Measurements from ENCODE around the gene KBTBD2.
"Not testable (repeated sequence)": the region's sequence is repeated elsewhere in the genome, so short reads cannot be mapped to it uniquely, and the experiment has no call there.

DNA sequence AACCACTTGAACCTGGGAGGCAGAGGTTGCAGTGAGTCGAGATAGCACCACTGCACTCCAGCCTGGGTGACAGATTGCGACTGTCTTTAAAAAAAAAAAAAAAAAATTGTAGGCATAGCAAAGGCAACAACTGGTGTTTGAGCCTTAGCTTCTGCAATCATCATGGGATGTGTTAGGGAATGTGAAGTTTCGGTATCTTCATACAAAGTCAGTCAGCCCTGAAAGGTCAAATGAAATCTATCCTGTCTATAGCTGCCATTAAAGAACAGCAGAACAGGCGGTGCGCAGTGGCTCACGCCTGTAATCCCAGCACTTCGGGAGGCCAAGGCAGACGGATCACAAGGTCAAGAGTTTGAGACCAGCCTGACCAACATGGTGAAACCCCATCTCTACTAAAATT, 13.5 kb downstream of the KBTBD2 start:
- not testable (repeated sequence) for TF ChIP-seq CTCF, POLR2A (IDR thresholded peaks at IDR 0.05)
